ENCODE measurements around the gene CD300A.

DNA sequence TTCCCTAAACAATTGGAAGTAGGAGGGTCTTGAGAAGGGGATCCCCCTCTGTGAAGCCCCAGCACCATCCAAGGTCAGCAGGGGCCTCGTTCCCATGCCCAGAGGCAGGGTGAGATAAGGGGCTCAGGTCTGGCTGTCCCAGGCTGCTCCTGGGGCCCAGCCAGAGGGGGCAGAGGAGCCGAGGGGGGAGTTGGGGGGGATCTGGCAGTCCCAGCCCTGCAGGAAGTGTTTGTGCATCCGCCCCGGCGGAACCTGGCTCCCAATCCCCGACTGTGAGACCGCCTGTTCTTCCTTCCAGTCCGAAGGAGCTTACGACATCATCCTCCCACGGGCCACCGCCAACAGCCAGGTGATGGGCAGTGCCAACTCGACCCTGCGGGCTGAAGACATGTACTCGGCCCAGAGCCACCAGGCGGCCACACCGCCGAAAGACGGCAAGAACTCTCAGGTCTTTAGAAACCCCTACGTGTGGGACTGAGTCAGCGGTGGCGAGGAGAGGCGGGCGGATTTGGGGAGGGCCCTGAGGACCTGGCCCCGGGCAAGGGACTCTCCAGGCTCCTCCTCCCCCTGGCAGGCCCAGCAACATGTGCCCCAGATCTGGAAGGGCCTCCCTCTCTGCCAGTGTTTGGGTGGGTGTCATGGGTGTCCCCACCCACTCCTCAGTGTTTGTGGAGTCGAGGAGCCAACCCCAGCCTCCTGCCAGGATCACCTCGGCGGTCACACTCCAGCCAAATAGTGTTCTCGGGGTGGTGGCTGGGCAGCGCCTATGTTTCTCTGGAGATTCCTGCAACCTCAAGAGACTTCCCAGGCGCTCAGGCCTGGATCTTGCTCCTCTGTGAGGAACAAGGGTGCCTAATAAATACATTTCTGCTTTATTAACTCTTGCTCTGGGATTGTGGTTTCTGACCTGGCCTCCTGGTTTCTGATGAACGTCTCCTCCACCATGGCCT lies 19.6 kb upstream of the CD300A start:
- no peak for TF ChIP-seq GATA2 (IDR thresholded peaks at IDR 0.05; ENCODE audit: low read depth, low read length)
- TF ChIP-seq GATA3 (IDR thresholded peaks at IDR 0.05; ENCODE audit: low read depth, low read length): no peak
